HG02642 (cell line): Measurements from ENCODE around the gene NAV3.

Experiments used
- ATAC-seq: cut with Tn5 transposase; IDR thresholded peaks from one replicate; pipeline ENCODE4 v1.9.1; 2021; ENCODE audit warnings: mild to moderate bottlenecking; ENCODE audit not compliant: unreplicated experiment, poor library complexity

Gene NAV3

DNA sequence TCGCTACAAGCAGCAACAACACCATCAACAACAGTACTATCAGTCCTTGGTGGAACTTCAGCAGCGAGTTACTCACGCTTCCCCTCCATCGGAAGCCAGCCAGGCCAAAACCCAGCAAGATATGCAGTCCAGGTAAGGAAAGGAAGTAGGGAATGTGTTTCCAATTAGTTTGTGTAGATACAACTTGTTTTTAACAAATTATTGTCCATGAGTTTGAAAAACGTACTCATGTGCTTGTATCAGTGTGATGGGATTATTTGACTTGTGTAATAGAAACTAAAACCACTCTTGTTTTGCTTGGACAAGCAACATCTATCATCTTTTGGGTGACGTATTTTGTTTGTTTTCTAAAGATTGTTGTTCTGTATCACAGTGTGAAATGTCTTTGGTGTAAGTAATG lies 137.9 kb downstream of the NAV3 start:
- ATAC-seq, result no peak

DNA sequence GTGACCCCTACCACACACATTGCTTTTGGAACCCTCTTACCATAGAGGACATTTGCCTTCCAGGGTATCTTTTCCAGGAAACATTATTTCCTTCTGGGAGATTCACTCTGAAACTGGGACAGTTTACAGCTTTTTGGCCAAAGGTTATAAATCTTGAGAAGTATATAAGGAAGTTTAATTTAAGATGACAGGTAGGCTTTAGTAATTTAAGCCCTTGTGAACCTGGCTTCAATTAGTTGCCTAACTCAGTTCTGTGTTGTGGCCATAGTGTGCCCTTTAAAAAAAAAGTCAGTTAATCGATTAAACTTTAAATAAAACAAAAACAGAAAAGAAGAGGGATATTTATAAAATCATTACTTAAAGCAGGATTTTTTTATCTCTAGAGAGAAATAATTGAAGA lies 142.9 kb downstream of the NAV3 start:
- ATAC-seq, result no peak

- no peak for ATAC-seq
Measured at GRCh38 chr12:77974645-77975044, 144.0 kb downstream of the NAV3 start.

DNA sequence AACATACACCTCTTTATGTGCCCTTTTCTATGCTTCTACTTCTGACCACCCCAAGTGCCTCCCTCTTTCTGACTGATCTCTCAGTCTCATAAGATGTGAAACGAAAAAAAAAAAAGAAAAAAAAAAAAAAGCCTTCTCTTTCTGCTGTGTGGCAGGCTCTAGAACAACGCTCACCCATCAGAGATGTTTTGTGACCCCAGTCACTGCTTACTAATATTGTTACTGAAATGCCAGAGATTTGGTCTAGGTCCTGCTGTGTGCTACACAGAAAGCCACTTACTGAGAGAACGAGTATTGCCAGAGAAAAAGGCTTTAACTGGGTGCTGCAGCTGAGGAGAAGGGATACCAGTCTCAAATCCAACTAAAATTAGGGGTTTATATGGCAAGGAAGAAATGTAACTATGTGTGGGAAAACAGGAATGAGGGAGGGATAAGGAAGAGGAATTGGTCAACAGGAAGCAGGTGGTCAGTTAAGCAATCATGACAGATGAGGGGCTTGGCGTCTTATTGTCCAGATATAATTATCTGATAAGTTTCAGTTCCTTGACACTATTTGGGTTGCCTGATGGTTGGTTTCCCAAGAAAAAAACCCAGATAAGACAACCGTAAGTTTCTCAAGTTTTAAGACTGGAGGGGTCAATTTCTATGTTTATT lies 149.0 kb downstream of the NAV3 start:
- ATAC-seq, result no peak

GRCh38 chr12:77980782-77981181 lies 150.1 kb downstream of the NAV3 start:
- ATAC-seq, result no peak

GRCh38 chr12:77983859-77984258 lies 153.2 kb downstream of the NAV3 start:
- no peak for ATAC-seq

DNA sequence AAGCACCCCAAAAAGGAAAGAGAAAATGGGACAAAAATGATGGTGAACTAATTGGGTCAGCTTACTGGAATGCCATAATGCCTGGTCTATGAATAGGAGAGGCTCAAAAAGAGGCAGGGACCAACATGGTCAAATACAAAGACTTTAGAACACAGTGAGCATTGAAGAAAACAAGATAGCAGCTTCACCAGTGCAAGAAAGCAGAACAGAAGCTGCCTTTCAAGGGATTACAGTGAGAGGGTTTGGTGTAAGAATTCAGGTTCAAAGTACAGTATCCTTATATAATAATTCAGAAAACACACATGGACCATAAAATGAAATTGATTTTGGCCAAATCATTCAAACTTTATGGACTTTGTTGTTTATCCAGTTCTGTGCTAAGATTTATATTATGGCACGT lies 162.1 kb downstream of the NAV3 start:
- no peak for ATAC-seq

DNA sequence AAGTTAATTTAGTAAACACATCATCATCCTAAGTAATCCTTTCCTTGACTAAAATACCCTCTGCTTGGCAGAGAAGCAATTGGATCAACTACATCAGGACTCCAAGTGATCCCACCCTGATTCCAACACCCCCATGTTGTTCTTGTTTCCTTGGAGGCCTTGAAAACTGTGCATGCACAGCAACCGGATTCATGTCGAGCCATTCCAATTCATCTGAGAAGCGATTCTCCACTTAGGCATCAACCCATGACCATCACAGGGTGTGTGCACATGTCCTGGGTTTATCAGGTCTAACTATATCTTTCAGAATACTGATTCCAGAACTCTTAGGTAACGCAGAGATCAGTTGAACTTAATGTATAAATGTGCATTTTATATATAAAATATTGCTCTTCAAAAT lies 163.0 kb downstream of the NAV3 start:
- no peak for ATAC-seq

- peak; percentile 88 for ATAC-seq
Measured at GRCh38 chr12:77995436-77996167, 164.9 kb downstream of the NAV3 start.

GRCh38 chr12:77996670-77997069 lies 166.0 kb downstream of the NAV3 start:
- no peak for ATAC-seq

- ATAC-seq, result no peak
Measured at GRCh38 chr12:77998236-77998786, 167.6 kb downstream of the NAV3 start.

DNA sequence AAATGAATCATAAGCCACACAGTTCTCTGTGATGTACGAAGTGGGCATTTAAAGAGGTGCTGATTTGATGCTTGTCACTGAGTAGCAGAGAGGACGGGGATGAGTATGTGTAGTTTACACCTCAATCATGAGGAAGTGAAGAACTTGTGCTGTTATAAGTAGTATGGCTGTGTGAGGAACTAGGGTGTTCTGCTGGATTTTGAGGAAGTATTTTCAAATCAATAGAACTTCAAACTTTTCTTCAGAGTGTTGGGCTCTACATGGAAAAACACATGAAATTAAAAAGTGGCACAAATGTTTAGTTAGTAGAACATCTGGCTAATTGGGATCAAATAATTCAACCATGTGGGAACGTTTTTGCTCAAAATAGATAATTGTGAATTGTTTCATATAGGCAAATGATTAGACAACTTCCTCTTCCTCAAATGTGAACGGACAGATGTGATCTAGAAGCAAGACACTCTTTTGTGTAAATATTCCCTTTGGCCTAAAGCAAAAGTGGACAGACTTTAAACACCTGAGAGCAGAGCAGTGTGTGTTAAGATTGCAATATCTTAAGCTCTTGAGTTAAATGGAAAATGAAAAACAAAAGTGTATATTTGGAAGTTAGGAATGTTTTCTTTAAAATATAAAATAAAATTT lies 168.5 kb downstream of the NAV3 start:
- ATAC-seq, result peak; percentile 78

GRCh38 chr12:78002878-78003277 lies 172.2 kb downstream of the NAV3 start:
- ATAC-seq, result no peak

DNA sequence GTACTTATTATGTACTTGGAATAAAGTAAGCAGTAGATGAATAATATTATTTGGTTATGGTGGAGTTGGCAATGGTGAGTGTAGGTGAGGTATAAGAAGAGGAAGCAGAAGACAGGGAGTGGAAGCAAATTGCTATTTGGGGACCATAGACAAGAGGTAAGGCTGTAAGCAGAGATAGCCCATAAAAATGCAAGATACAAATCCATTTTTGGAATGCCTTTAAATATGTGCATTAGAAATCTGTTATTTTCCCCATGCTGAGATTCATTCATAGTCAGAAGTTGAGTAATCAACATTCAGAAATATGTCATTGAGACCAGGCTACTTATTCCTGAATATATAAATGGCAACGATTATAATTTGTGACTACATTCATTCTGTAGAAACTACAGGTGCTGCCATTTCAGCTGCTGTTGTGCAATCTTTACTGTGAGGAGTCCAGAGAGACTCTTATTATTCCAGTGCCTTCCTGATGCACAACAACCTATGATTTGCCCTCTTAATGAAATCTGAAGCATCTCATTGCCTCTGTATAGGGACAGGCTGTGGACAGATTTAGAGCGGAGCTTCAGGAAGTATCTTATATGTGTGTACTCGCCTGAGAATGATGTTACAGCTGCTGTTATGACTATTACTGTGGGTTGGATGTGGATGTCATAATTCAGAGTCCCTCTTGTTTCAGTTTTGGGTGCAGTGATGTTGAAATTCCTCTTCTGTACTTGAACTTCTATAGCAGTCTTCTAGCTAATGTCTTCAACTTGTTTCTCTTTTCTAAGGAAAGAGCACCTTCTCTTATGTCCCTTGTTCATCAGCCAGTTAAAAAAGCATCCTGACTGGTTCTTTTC lies 173.8 kb downstream of the NAV3 start:
- ATAC-seq, result no peak

- ATAC-seq, result no peak
Measured at GRCh38 chr12:78005094-78005492, 174.4 kb downstream of the NAV3 start.

GRCh38 chr12:78007173-78007572 lies 176.5 kb downstream of the NAV3 start:
- ATAC-seq, result no peak

DNA sequence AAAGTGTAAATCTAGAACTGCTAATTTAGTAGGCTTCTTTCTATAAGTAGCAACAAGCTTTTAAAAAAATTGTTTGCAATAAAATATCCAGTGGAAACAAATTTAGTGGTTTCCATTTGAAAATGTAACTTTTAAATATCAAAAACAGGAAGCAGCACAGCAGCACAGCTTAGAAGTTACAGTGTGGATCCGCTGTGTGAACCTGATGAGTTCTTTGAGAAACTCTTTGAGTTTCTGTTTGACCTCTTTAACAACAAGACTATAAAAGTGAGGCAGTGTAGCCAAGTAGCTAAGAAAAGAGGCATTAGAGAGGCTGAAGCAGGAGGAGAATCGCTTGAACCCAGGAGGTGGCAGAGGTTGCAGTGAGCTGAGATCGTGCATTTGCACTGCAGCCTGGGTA lies 178.3 kb downstream of the NAV3 start:
- no peak for ATAC-seq

DNA sequence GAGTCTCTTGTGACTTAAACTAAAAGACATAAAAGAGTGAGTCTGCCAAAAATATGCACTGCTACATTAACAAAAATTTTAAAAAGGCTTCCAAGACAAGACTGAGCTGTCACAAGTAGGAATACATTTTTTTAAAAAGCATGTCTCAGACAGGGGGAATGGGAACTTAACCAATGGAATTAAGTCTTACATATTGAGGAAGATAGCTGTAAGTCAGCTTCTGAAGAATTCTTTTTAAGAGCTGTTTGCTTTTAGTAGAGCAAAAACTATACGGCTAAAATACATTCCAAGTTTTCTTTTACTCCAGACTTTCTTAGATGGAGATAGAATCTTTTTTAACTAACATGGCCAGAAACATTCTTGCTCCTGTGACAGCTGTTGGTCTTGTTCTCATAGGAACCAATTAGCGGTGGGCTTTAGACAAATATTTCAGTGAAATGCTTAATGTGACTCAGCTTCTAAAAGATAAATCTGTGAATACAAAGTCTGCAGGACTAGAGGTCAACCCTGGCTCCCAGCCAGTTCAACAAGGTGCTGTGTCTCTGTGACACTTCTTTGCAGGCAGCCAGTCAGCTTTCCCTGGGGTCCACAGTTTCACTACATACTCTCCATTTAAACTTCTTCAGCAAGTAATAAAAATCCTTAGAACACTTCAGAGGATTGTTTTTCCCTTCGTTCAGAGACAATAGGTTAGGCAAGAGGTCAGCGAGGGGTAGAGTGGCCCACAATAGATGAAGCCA lies 187.6 kb downstream of the NAV3 start:
- no peak for ATAC-seq

GRCh38 chr12:78018939-78019338 lies 188.2 kb downstream of the NAV3 start:
- no peak for ATAC-seq

DNA sequence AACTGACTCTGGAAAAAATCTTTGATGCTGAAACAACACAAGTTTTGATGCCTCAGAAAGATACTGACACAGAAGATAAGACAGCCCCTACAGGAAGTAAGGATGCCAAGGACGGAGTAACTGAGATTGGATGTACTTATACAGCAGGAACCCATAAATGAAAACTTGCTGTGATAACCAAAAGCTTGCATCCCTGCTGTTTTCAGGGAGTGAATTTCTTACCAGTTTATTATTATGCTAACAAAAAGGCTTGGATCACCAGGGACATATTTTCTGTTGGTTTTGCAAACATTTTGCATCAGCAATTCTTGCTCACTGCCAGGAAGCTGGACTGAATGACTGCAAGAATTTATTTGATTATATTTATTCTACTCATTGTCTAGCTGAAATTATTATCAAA lies 197.7 kb downstream of the NAV3 start:
- no peak for ATAC-seq
